SK-N-SH (cell line): ENCODE results near the gene VANGL2.

Experiments
- CHD2 ChIP-seq: fragments of 150-350 bp; IDR thresholded peaks from 2 replicates; pipeline ENCODE4 v1.6.1; 2018; ENCODE audit warnings: low read length; ENCODE audit not compliant: partially characterized antibody
- ELF1 ChIP-seq: IDR thresholded peaks from 2 replicates; pipeline ENCODE4 v1.4.0; 2012
- EZH2phosphoT487 ChIP-seq: fragments of 200-600 bp; sonication (generic); IDR thresholded peaks from 2 replicates; pipeline ENCODE4 v1.6.1; 2017; ENCODE audit warnings: low read depth, mixed run types, mild to moderate bottlenecking, antibody characterized with exemption, moderate library complexity, borderline replicate concordance
- IRF3 ChIP-seq: fragments of 150-350 bp; IDR thresholded peaks from 2 replicates; pipeline ENCODE4 v1.6.1; 2016; ENCODE audit warnings: mild to moderate bottlenecking, low read depth, low read length
- NFIC ChIP-seq: IDR thresholded peaks from 2 replicates; pipeline ENCODE4 v1.4.0; 2012; ENCODE audit warnings: borderline replicate concordance
- NRF1 ChIP-seq: IDR thresholded peaks from 2 replicates; pipeline ENCODE4 v1.6.1; 2012; ENCODE audit warnings: low read depth, mild to moderate bottlenecking, low read length
- RAD21 ChIP-seq: IDR thresholded peaks from 2 replicates; pipeline ENCODE4 v1.6.1; 2012; ENCODE audit warnings: mild to moderate bottlenecking, low read length
- RXRA ChIP-seq: IDR thresholded peaks from 2 replicates; pipeline ENCODE4 v1.4.0; 2012; ENCODE audit warnings: low read depth, mild to moderate bottlenecking, borderline replicate concordance
- SMC3 ChIP-seq: IDR thresholded peaks from 2 replicates; pipeline ENCODE4 v1.6.1; 2012; ENCODE audit warnings: low read depth, low read length, improper control_type of control experiment
- YY1 ChIP-seq: IDR thresholded peaks from 2 replicates; pipeline ENCODE4 v1.4.0; 2012; ENCODE audit warnings: low read depth, mild to moderate bottlenecking
- TF ChIP-seq, protein P1 (sequence below): IDR thresholded peaks from 2 replicates; pipeline ENCODE4 v1.4.0; 2012; ENCODE audit warnings: low read depth, borderline replicate concordance
- TF ChIP-seq, protein P2 (sequence below): fragments of 200-600 bp; sonication (generic); IDR thresholded peaks from 2 replicates; pipeline ENCODE4 v1.6.1; 2017; ENCODE audit warnings: antibody characterized with exemption, mild to moderate bottlenecking, moderate library complexity

DNA sequence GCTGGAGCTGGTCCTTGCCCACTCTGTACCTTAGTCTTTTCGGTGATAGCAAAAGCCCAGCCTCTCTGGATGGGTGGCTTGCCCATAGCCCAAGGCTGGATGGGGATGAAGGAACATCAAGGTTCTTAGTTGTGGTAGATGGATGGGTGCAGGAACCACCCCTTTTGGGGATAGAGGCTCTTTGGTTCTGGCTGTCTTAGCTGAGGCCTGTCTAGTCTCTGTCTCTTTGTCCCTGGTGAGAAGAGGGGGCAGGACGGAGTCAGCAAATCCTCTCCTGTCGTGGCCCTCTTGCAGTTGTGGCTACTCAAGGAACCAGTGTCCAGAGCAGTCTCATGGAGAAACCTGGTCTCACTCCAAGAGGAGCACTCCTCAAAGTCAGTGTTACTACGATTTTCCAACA lies 8.5 kb downstream of the VANGL2 start:
- TF ChIP-seq SMC3 (no peak), IRF3 (no peak), EZH2phosphoT487 (no peak), RXRA (no peak), YY1 (no peak), NRF1 (no peak), ELF1 (no peak), NFIC (no peak), CHD2 (no peak), RAD21 (no peak)
- TF ChIP-seq, protein P1, sequence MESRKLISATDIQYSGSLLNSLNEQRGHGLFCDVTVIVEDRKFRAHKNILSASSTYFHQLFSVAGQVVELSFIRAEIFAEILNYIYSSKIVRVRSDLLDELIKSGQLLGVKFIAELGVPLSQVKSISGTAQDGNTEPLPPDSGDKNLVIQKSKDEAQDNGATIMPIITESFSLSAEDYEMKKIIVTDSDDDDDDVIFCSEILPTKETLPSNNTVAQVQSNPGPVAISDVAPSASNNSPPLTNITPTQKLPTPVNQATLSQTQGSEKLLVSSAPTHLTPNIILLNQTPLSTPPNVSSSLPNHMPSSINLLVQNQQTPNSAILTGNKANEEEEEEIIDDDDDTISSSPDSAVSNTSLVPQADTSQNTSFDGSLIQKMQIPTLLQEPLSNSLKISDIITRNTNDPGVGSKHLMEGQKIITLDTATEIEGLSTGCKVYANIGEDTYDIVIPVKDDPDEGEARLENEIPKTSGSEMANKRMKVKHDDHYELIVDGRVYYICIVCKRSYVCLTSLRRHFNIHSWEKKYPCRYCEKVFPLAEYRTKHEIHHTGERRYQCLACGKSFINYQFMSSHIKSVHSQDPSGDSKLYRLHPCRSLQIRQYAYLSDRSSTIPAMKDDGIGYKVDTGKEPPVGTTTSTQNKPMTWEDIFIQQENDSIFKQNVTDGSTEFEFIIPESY = no peak
- TF ChIP-seq, protein P2, sequence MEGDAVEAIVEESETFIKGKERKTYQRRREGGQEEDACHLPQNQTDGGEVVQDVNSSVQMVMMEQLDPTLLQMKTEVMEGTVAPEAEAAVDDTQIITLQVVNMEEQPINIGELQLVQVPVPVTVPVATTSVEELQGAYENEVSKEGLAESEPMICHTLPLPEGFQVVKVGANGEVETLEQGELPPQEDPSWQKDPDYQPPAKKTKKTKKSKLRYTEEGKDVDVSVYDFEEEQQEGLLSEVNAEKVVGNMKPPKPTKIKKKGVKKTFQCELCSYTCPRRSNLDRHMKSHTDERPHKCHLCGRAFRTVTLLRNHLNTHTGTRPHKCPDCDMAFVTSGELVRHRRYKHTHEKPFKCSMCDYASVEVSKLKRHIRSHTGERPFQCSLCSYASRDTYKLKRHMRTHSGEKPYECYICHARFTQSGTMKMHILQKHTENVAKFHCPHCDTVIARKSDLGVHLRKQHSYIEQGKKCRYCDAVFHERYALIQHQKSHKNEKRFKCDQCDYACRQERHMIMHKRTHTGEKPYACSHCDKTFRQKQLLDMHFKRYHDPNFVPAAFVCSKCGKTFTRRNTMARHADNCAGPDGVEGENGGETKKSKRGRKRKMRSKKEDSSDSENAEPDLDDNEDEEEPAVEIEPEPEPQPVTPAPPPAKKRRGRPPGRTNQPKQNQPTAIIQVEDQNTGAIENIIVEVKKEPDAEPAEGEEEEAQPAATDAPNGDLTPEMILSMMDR = no peak
